Hematopoietic multipotent progenitor cell (in vitro differentiated cells): ENCODE results near the gene KANK2. TPM values are rescaled to one million over a fixed set of nuclear protein-coding genes. Genes with fewer than 3 reads are reported as not detected.

Source experiments
- total RNA-seq: library from RNA; depleted of rRNA; stranded (reverse); fragments of >200 nt; gene quantifications from one replicate; pipeline ENCODE4 v1.2.3, GENCODE V29; 2012

The KANK2 gene
- total RNA-seq, 1 donor, result 74.1 TPM

Other genes starting within 250 kb of the KANK2 start
- 135 TPM for gene SMARCA4, start 236.5 kb downstream of the KANK2 start, total RNA-seq
- gene LDLR, start 108.1 kb downstream of the KANK2 start, total RNA-seq, result 157 TPM
- gene SPC24, start 41.8 kb downstream of the KANK2 start, total RNA-seq, result 6.7 TPM
- not detected for gene ANGPTL8, start 42.1 kb upstream of the KANK2 start, total RNA-seq
- 3.5 TPM for gene DOCK6, start 65.0 kb upstream of the KANK2 start, total RNA-seq
- gene TSPAN16, start 98.6 kb upstream of the KANK2 start, total RNA-seq, result under 0.01 TPM
- gene RAB3D, start 142.1 kb upstream of the KANK2 start, total RNA-seq, result 114 TPM
- 187 TPM for gene TMEM205, start 148.7 kb upstream of the KANK2 start, total RNA-seq
- gene CCDC159, start 149.0 kb upstream of the KANK2 start, total RNA-seq, result 14.8 TPM
- 8.1 TPM for gene PLPPR2, start 157.9 kb upstream of the KANK2 start, total RNA-seq
- gene SWSAP1, start 177.1 kb upstream of the KANK2 start, total RNA-seq, result 4.6 TPM
- gene EPOR, start 186.8 kb upstream of the KANK2 start, total RNA-seq, result 21.8 TPM
- gene RGL3, start 221.8 kb upstream of the KANK2 start, total RNA-seq, result not detected
- under 0.01 TPM for gene ODAD3, start 237.6 kb upstream of the KANK2 start, total RNA-seq
- gene PRKCSH, start 238.1 kb upstream of the KANK2 start, total RNA-seq, result 221 TPM